ENCODE results near the gene KRTAP10-3. TPM values are rescaled to one million over a fixed set of nuclear protein-coding genes. Genes with fewer than 3 reads are reported as not detected.

Gene KRTAP10-3
- total and polyA plus RNA-seq, 2 of the 13 experiments (the other 11 are each of a cell fraction or from before 2014, with no cell fraction given): not detected

DNA sequence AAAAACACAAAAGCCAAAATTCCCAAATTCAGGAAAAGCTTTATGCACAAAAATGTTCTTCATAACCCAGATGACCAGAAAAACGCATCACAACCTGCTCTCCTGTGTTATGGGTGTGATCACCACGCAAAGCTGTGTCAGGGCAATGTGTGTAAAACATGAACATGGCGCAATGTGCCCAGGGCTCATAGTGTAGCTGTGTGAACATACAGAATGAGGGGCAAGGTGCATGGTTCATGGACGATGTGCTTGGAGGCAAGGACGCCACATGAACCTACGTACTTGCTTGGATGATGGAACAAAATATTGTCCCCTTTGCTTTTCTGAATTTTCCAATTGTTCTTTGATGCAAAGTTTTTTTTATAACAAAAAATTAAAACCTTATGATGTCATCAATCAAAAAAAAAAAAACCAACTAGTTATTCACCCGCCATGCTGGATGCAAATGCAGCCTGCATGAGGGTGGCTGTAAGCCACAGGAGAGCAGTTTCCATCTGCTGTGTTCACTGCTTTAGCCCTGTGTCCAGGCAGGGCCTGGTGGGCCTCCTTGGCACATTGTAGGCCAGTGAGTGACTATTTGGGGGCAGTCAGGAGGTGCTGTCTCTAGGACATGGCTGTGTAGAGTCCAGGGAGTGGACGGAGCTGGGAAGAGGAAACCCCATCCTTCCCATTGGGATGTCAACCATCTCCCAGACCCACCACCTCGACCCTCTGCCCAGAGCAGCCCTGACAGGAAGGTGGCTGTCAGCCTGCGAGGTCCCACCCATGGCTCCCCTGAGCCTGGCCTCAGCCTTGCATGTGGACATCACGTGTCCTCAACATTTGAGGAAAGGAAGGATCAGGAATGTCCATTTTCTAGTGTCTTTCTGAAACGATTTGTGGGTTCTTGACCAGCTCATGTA, 32.2 kb downstream of the KRTAP10-3 start:
- ChIA-PET CTCF (ENCODE audit: low intra/inter-chr PET ratio, low total read pairs) (no interaction called here), POLR2A (no interaction called here)
- H3K4me2 ChIP-seq (ENCODE audit: low read depth, low read length): peak overlapping the region; percentile 20; the same call in 1 of the 2 replicates
- no peaks in the 10 kb centered on the region for H3K36me3 ChIP-seq (replicated peaks in 1 of 2; ENCODE audit: control insufficient read depth in 1 of 2, insufficient read depth in 2 of 2, low read length in 2 of 2)
- ATAC-seq: peak; percentile 8; the same call in 1 of the 3 replicates
- H3K79me2 ChIP-seq (ENCODE audit: insufficient read depth, low read length): no peaks in the 10 kb centered on the region
- intact Hi-C loops (cut with micrococcal nuclease; ENCODE audit: unreplicated experiment): no loop called here
- no peak overlapping the region for H3K4me3 ChIP-seq (replicated peaks in 1 of 3; ENCODE audit: insufficient read depth in 1 of 3, low read depth in 2 of 3, low read length in 3 of 3)
- TF ChIP-seq, protein P1, sequence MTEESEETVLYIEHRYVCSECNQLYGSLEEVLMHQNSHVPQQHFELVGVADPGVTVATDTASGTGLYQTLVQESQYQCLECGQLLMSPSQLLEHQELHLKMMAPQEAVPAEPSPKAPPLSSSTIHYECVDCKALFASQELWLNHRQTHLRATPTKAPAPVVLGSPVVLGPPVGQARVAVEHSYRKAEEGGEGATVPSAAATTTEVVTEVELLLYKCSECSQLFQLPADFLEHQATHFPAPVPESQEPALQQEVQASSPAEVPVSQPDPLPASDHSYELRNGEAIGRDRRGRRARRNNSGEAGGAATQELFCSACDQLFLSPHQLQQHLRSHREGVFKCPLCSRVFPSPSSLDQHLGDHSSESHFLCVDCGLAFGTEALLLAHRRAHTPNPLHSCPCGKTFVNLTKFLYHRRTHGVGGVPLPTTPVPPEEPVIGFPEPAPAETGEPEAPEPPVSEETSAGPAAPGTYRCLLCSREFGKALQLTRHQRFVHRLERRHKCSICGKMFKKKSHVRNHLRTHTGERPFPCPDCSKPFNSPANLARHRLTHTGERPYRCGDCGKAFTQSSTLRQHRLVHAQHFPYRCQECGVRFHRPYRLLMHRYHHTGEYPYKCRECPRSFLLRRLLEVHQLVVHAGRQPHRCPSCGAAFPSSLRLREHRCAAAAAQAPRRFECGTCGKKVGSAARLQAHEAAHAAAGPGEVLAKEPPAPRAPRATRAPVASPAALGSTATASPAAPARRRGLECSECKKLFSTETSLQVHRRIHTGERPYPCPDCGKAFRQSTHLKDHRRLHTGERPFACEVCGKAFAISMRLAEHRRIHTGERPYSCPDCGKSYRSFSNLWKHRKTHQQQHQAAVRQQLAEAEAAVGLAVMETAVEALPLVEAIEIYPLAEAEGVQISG (CRISPR knock-in tag; IDR thresholded peaks at IDR 0.05): 0 out of 2 replicates have a peak, but pooled peaks have one; percentile 10
- TF ChIP-seq, protein P2, sequence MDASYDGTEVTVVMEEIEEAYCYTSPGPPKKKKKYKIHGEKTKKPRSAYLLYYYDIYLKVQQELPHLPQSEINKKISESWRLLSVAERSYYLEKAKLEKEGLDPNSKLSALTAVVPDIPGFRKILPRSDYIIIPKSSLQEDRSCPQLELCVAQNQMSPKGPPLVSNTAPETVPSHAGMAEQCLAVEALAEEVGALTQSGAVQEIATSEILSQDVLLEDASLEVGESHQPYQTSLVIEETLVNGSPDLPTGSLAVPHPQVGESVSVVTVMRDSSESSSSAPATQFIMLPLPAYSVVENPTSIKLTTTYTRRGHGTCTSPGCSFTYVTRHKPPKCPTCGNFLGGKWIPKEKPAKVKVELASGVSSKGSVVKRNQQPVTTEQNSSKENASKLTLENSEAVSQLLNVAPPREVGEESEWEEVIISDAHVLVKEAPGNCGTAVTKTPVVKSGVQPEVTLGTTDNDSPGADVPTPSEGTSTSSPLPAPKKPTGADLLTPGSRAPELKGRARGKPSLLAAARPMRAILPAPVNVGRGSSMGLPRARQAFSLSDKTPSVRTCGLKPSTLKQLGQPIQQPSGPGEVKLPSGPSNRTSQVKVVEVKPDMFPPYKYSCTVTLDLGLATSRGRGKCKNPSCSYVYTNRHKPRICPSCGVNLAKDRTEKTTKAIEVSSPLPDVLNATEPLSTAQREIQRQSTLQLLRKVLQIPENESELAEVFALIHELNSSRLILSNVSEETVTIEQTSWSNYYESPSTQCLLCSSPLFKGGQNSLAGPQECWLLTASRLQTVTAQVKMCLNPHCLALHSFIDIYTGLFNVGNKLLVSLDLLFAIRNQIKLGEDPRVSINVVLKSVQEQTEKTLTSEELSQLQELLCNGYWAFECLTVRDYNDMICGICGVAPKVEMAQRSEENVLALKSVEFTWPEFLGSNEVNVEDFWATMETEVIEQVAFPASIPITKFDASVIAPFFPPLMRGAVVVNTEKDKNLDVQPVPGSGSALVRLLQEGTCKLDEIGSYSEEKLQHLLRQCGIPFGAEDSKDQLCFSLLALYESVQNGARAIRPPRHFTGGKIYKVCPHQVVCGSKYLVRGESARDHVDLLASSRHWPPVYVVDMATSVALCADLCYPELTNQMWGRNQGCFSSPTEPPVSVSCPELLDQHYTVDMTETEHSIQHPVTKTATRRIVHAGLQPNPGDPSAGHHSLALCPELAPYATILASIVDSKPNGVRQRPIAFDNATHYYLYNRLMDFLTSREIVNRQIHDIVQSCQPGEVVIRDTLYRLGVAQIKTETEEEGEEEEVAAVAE (CRISPR knock-in tag; IDR thresholded peaks at IDR 0.05; ENCODE audit: borderline replicate concordance): no peak
- TF ChIP-seq HOXA3 (CRISPR knock-in tag; IDR thresholded peaks at IDR 0.05) (peak; percentile 28; the same call in 1 of the 2 replicates), CEBPG (CRISPR knock-in tag; IDR thresholded peaks at IDR 0.05) (0 out of 2 replicates have a peak, but pooled peaks have one; percentile 13), CEBPB (IDR thresholded peaks at IDR 0.05; ENCODE audit: borderline replicate concordance, low read depth, low read length) (peak; percentile 85), HNF4A (CRISPR knock-in tag; IDR thresholded peaks at IDR 0.05) (peak; percentile 83), ATF7 (IDR thresholded peaks at IDR 0.05) (peak; percentile 80; the same call in 1 of the 2 replicates), ATF7 (CRISPR knock-in tag; IDR thresholded peaks at IDR 0.05) (no peak), ZNF468 (CRISPR knock-in tag; IDR thresholded peaks at IDR 0.05) (no peak), HNF4G (IDR thresholded peaks at IDR 0.05; ENCODE audit: borderline replicate concordance, low read depth, low read length) (peak; percentile 44; the same call in 1 of the 2 replicates), HNF4G (CRISPR knock-in tag; IDR thresholded peaks at IDR 0.05; ENCODE audit: borderline replicate concordance, low read depth) (no peak)
- TF ChIP-seq, protein P3, sequence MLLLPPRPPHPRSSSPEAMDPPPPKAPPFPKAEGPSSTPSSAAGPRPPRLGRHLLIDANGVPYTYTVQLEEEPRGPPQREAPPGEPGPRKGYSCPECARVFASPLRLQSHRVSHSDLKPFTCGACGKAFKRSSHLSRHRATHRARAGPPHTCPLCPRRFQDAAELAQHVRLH (CRISPR knock-in tag; IDR thresholded peaks at IDR 0.05; ENCODE audit: borderline replicate concordance, low read depth): no peak
- no peaks in the 10 kb centered on the region for H4K20me1 ChIP-seq (ENCODE audit: insufficient read depth, low read length)
- H3K9ac ChIP-seq (ENCODE audit: insufficient read depth, low read depth, low read length): no peak overlapping the region
- in situ Hi-C loops (cut with HindIII; ENCODE audit: extremely low pct_ligation_motif_present, low pct_unique_long_range_greater_than_20kb): no loop called here
- FAIRE-seq: no peak
- 31% methylated on average over 12 of the region's 12 CpGs for WGBS (ENCODE audit: low lambda C conversion rate)
- DNase-seq (ENCODE audit: low spot score): peak; percentile 22
- H3K27me3 ChIP-seq (ENCODE audit: control insufficient read depth in 1 of 2, insufficient read depth in 2 of 2, low read length in 2 of 2): peaks cover 0 to 11% of the 10 kb centered on the region in 2 experiments; a peak in 1 of 5 replicates
- no TSS peak for BruUV-seq (replicated peaks)
- no peak overlapping the region for H3K27ac ChIP-seq (ENCODE audit: extremely low read length, insufficient read depth, low read length)
- no peak overlapping the region for H2AFZ ChIP-seq (ENCODE audit: low read length)
- no peaks in the 10 kb centered on the region for H3K9me3 ChIP-seq (ENCODE audit: low read length)
- peaks cover 21% of the 10 kb centered on the region for H3K4me1 ChIP-seq (ENCODE audit: insufficient read depth, low read length)
